Karpas-422 (cell line): Measurements from ENCODE around the gene PI3. TPM values are rescaled to one million over a fixed set of nuclear protein-coding genes. Genes with fewer than 3 reads are reported as not detected.

Source experiments
- DNase-seq: peaks from one replicate; pipeline ENCODE4 v3.0.0-alpha.2; 2015
- H2AFZ ChIP-seq: fragments of 200-600 bp; sonication (generic); 2 replicates; pipeline ENCODE4 v1.6.1; 2014; ENCODE audit warnings: antibody characterized with exemption, low read length, mixed read lengths
- H3K27ac ChIP-seq: fragments of 200-600 bp; sonication (generic); 2 replicates; pipeline ENCODE4 v1.5.1; 2014; ENCODE audit warnings: mild to moderate bottlenecking, low read length, moderate library complexity
- H3K27me3 ChIP-seq: fragments of 200-600 bp; sonication (generic); 2 replicates; pipeline ENCODE4 v1.6.1; 2014; ENCODE audit warnings: low read length, mixed read lengths
- H3K36me3 ChIP-seq: fragments of 200-600 bp; sonication (generic); 2 replicates; pipeline ENCODE4 v1.6.1; 2014; ENCODE audit warnings: low read length, mixed read lengths; ENCODE audit not compliant: insufficient read depth
- H3K4me1 ChIP-seq: fragments of 200-600 bp; sonication (generic); 2 replicates; pipeline ENCODE4 v1.6.1; 2014; ENCODE audit warnings: mild to moderate bottlenecking, low read length, mixed read lengths
- H3K4me2 ChIP-seq: fragments of 200-600 bp; sonication (generic); 2 replicates; pipeline ENCODE4 v1.6.1; 2014; ENCODE audit warnings: low read length, low read depth, mild to moderate bottlenecking; ENCODE audit not compliant: poor library complexity, severe bottlenecking
- H3K4me3 ChIP-seq: fragments of 200-600 bp; sonication (generic); 2 replicates; pipeline ENCODE4 v1.5.1; 2014; ENCODE audit warnings: mild to moderate bottlenecking, antibody characterized with exemption, low read length, mixed read lengths
- H3K79me2 ChIP-seq: fragments of 200-600 bp; sonication (generic); 2 replicates; pipeline ENCODE4 v1.6.1; 2014; ENCODE audit warnings: mild to moderate bottlenecking, low read length, mixed read lengths
- H3K9ac ChIP-seq: fragments of 200-600 bp; sonication (generic); 2 replicates; pipeline ENCODE4 v1.6.0; 2014; ENCODE audit warnings: low read length
- H3K9me2 ChIP-seq: fragments of 200-600 bp; sonication (generic), shearing (Covaris generic); replicated peaks from 2 replicates; pipeline ENCODE4 v1.6.0; 2014; ENCODE audit warnings: mild to moderate bottlenecking, low read length, moderate library complexity; ENCODE audit not compliant: insufficient read depth
- H3K9me3 ChIP-seq: fragments of 300-700, 200-600 bp; sonication (generic); 2 replicates; pipeline ENCODE4 v1.6.1; 2014; ENCODE audit warnings: low read length, mixed read lengths
- H4K20me1 ChIP-seq: fragments of 200-600 bp; sonication (generic); 2 replicates; pipeline ENCODE4 v1.6.1; 2014; ENCODE audit warnings: mild to moderate bottlenecking, antibody characterized with exemption, low read length, low read depth; ENCODE audit not compliant: insufficient read depth
- total RNA-seq: library from RNA; depleted of rRNA; stranded (reverse); fragments of >200 nt; shearing (Covaris generic); gene quantifications from 2 replicates; pipeline ENCODE4 v1.2.3, GENCODE V29; 2014; ENCODE audit warnings: low replicate concordance; rRNA removed

PI3 gene
- total RNA-seq, 1 experiment from 2014 or later: not detected

GRCh38 chr20:45218636-45219035 is 43.9 kb downstream of the PI3 start:
- Histone ChIP-seq H3K4me3 (no peak overlapping the region), H3K4me2 (no peak overlapping the region), H3K9me3 (no peaks in the 10 kb centered on the region), H3K4me1 (no peaks in the 10 kb centered on the region), H3K79me2 (no peaks in the 10 kb centered on the region), H3K27me3 (no peaks in the 10 kb centered on the region), H3K27ac (no peak overlapping the region), H3K9me2 (no peaks in the 10 kb centered on the region), H3K9ac (no peak overlapping the region), H3K36me3 (no peaks in the 10 kb centered on the region), H2AFZ (no peak overlapping the region), H4K20me1 (no peaks in the 10 kb centered on the region)
- DNase-seq: no peak

GRCh38 chr20:45221076-45221475 is 46.4 kb downstream of the PI3 start, which contains the start of gene SEMG2:
SEMG2 (plus strand) TSS chr20:45221373; CDS start chr20:45221390, 17 bp downstream.
- no peaks in the 10 kb centered on the region for H3K79me2 ChIP-seq
- H3K4me1 ChIP-seq: no peaks in the 10 kb centered on the region
- H3K9me2 ChIP-seq: no peaks in the 10 kb centered on the region
- H3K4me2 ChIP-seq: no peak within 1 kb of the TSS
- H4K20me1 ChIP-seq: no peaks in the 10 kb centered on the region
- H3K9ac ChIP-seq: no peak within 1 kb of the TSS
- H3K27me3 ChIP-seq: no peaks in the 10 kb centered on the region
- no peak within 1 kb of the TSS for H2AFZ ChIP-seq
- H3K27ac ChIP-seq: no peak within 1 kb of the TSS
- no peaks in the 10 kb centered on the region for H3K9me3 ChIP-seq
- no peak for DNase-seq
- H3K4me3 ChIP-seq: no peak within 1 kb of the TSS
- H3K36me3 ChIP-seq: no peaks in the 10 kb centered on the region

GRCh38 chr20:45223136-45223535 is 48.4 kb downstream of the PI3 start:
- Histone ChIP-seq H3K27me3 (no peaks in the 10 kb centered on the region), H3K4me1 (no peaks in the 10 kb centered on the region), H3K9me2 (no peaks in the 10 kb centered on the region), H3K9me3 (no peaks in the 10 kb centered on the region), H3K36me3 (no peaks in the 10 kb centered on the region), H3K79me2 (no peaks in the 10 kb centered on the region), H4K20me1 (no peaks in the 10 kb centered on the region), H2AFZ (no peak overlapping the region), H3K4me2 (no peak overlapping the region), H3K27ac (no peak overlapping the region), H3K4me3 (no peak overlapping the region), H3K9ac (no peak overlapping the region)
- no peak for DNase-seq

Other genes starting within 250 kb of the PI3 start
- 29.4 and 42.7 TPM in 2 replicates for gene TOMM34, start 214.5 kb upstream of the PI3 start, total RNA-seq
- gene STK4, start 208.4 kb upstream of the PI3 start, total RNA-seq: 60.8 and 89.0 TPM in 2 replicates
- not detected in 2 replicates for gene KCNS1, start 73.8 kb upstream of the PI3 start, total RNA-seq
- not detected in 2 replicates for gene WFDC5, start 59.7 kb upstream of the PI3 start, total RNA-seq
- gene WFDC12, start 50.4 kb upstream of the PI3 start, total RNA-seq: not detected in 2 replicates
- not detected in 2 replicates for gene SEMG1, start 32.1 kb downstream of the PI3 start, total RNA-seq
- gene SEMG2, start 46.5 kb downstream of the PI3 start, total RNA-seq: not detected in 2 replicates
- gene SLPI, start 79.7 kb downstream of the PI3 start, total RNA-seq: not detected in 2 replicates
- not detected in 2 replicates for gene RBPJL, start 131.9 kb downstream of the PI3 start, total RNA-seq
- gene MATN4, start 133.4 kb downstream of the PI3 start, total RNA-seq: not detected in 2 replicates
- not detected in 2 replicates for gene SDC4, start 173.5 kb downstream of the PI3 start, total RNA-seq
- gene SYS1, start 188.3 kb downstream of the PI3 start, total RNA-seq: 18.6 and 34.5 TPM in 2 replicates
- not detected in 2 replicates for gene TP53TG5, start 203.4 kb downstream of the PI3 start, total RNA-seq
- gene DBNDD2, start 233.4 kb downstream of the PI3 start, total RNA-seq: 0.22 TPM in 1 of 2 replicates, not detected in the other
- gene PIGT, start 241.2 kb downstream of the PI3 start, total RNA-seq: 53.4 and 80.1 TPM in 2 replicates